Erythroblast (primary cell): ENCODE measurements around the gene PKP4.

Experiments used
- DNase-seq, 2 experiments: peaks; one replicate each; lab custom pipeline; 2025; lab: John Stamatoyannopoulos, UW
- GATA1 ChIP-seq: IDR thresholded peaks from 2 replicates; pipeline ENCODE4 v1.6.1; 2011; ENCODE audit warnings: low read depth, mild to moderate bottlenecking, control low read depth, low read length, moderate library complexity
- POLR2A ChIP-seq: IDR thresholded peaks from 2 replicates; pipeline ENCODE4 v1.6.1; 2011; ENCODE audit warnings: mild to moderate bottlenecking, low read length

Gene PKP4

DNA sequence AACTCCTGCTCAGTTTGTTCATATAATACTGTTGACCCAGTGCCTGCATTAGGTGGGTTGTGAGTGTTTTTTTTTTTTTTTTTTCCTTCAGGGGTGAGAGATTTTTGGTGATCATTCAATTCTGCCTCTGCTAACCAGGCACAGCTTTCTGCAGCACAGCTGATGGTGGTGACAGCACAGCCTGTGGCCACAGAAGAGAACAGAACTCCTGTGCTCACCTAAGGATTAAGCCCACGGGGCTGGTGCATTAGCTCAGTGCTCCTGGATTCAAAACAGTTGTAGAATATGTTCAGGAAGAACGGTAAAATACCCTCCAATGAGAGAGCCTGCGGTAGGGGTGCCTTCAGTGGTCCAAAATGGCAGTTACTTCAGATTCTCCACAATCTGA lies 42.0 kb downstream of the PKP4 start:
- no peak for TF ChIP-seq POLR2A
- no peak for TF ChIP-seq GATA1

DNA sequence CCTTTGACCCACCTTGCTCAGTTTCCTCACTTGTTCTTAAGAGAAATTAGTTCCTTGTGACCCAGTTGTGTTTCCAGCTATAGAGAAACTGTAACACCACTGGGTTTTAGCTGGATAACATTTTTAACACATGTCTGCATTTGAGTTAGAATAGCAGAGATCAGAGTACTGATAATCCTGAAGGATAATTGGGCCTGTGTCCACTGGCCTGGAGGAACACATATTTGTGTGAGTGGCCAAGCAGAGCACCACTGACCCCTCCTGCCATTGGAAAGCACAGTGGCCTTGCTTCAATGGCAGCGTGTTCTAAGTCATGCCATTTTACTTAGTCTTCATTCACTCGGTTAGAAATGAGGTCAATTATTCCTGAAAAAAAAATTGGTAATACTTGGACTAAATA lies 42.6 kb downstream of the PKP4 start:
- no peak for DNase-seq
- TF ChIP-seq GATA1: no peak
- no peak for TF ChIP-seq POLR2A

More for the DNA sequence above, 42.0 kb downstream of the PKP4 start:
- no peak for DNase-seq

- DNase-seq: no peak
- TF ChIP-seq POLR2A (no peak), GATA1 (no peak)
Measured at GRCh38 chr2:158500333-158500732, 43.6 kb downstream of the PKP4 start.

DNA sequence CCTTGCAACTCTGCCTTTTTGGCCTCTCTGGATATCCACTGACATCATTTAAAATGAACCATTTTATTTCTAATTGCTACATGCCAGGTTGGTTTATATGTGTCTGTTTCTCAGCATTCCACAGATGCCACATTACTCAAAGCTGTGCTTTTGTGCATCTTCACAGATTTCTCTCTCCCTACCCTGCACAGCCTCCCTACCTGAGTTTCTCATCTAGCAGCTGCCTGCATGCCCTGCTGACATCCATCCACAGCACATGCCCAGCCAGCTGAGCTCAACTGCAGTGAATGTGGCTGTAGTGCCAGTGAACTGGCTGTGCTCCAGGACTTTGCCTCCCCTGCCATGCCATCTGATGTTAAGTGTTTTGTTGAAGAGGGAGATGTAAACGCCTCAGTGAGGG lies 44.5 kb downstream of the PKP4 start:
- DNase-seq: no peak
- TF ChIP-seq GATA1: no peak
- TF ChIP-seq POLR2A: no peak

GRCh38 chr2:158502974-158503373 lies 46.2 kb downstream of the PKP4 start:
- DNase-seq: no peak

GRCh38 chr2:158504088-158504487 lies 47.3 kb downstream of the PKP4 start:
- no peak for DNase-seq
- TF ChIP-seq GATA1 (no peak), POLR2A (no peak)

More at GRCh38 chr2:158502974-158503373, 46.2 kb downstream of the PKP4 start:
- TF ChIP-seq POLR2A: no peak
- TF ChIP-seq GATA1: no peak

- DNase-seq: peak; percentile 19 to 32
- TF ChIP-seq GATA1: no peak
- TF ChIP-seq POLR2A: no peak
Measured at GRCh38 chr2:158505448-158505934, 48.7 kb downstream of the PKP4 start.

GRCh38 chr2:158507141-158507540 lies 50.4 kb downstream of the PKP4 start:
- TF ChIP-seq GATA1 (no peak), POLR2A (no peak)

GRCh38 chr2:158507679-158508078 lies 50.9 kb downstream of the PKP4 start:
- DNase-seq: no peak

More at GRCh38 chr2:158507141-158507540, 50.4 kb downstream of the PKP4 start:
- DNase-seq: no peak

DNA sequence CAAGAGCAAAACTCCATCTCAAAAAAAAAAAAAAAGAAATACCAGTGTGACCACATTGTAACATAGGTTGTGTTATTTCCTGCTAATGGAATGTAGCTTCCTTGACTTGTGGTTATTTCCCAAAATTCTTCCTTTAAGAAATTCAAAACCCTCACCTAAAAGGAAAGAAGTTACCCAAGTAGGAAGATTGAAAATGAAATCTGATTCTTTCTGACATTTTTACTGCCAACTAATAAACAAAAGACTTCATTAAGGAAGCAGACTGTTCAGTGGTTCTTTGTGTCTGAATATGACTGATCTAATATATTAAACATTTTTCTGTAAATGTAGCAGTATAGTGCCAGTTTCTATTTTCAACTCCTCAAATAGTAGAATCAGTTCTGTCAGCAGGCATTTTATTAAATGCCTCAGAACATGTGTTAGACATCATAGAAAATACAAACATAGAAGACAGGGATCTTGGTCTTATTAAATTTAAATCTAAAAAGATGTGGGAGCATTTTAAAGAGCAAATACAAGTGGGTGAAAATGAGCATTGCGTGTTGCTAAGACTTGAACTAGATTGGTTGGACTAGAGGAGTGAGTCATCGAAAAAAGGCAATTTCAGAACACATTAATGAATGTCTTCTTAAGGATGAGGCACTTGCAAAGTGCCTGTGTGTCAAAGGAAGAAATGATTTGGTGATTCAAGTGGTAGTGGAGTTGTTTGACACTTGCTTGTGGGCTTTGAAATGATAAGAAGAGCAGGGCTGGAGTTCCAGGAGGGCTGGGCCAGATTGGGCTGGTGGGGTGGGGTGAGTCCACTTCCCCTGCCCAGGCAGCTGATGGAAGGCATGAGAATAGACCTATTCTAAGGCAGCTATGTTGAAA lies 53.4 kb downstream of the PKP4 start:
- DNase-seq: peak in 1 of 2 experiments; percentile 17
- no peak for TF ChIP-seq POLR2A
- no peak for TF ChIP-seq GATA1

More at GRCh38 chr2:158507679-158508078, 50.9 kb downstream of the PKP4 start:
- no peak for TF ChIP-seq POLR2A
- TF ChIP-seq GATA1: no peak

DNA sequence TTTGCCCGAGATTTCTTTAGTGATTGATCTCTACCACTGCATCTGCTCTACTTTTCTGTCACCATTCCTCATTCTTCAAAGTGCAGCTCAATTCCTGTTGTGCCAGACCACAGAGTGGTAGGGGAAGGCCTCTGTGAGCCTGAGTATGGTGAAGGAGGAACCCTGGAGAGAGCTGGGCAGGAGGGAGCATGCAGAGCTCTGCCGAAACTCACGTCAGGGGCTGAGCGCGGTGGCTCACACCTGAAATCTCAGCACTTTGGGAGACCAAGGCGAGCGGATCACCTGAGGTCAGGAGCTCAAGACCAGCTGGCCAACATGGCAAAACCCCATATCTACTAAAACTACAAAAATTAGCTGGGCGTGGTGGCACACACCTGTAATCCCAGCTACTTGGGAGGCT lies 54.1 kb downstream of the PKP4 start:
- no peak for DNase-seq
- no peak for TF ChIP-seq GATA1
- no peak for TF ChIP-seq POLR2A

DNA sequence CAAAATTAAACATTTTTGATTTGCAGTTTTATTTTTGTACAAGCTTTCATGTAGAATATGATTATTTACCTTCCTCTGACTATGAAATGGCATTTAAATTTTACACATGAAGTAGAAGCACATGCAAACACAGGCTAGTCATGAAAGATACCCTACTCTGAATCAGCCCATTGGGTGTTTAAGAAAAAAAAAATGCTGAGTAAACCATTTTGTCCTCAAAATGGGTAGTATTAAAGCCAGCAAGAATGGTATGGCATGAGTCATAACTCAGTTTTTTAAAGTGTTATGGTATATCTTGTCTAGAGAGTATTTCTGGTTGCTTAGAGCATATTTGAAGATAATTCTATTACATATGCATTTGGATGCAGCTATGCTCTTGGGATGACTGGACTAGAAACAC lies 55.0 kb downstream of the PKP4 start:
- no peak for DNase-seq
- TF ChIP-seq GATA1 (no peak), POLR2A (no peak)

- no peak for TF ChIP-seq POLR2A
- no peak for TF ChIP-seq GATA1
- DNase-seq: no peak
Measured at GRCh38 chr2:158512323-158512722, 55.6 kb downstream of the PKP4 start.

DNA sequence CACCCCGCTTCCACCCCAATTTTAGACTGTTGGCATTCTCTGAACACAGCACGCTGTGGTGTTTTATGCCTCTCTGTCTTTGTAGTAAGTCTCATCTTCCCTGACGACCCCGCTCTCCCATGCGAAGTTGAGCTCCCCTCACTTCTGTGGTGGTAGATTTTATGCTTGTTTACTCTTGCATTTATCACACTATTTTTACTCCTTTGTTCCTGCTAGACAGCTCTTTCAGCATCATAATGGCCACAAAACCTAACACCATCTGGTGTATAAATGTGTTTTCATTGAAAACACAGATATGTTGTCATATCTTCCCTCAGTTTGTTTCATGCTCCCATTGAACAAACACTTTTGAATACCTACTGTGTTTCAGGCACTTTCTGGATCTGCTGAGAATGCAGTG lies 57.1 kb downstream of the PKP4 start:
- no peak for TF ChIP-seq POLR2A
- TF ChIP-seq GATA1: no peak
- no peak for DNase-seq
